NCI-H2196 (cell line): ENCODE results near the gene SULT1B1.

Experiments
- DNase-seq: peaks from one replicate; lab custom pipeline; 2025; ENCODE audit not compliant: unreplicated experiment; lab: John Stamatoyannopoulos, UW

The SULT1B1 gene

GRCh38 chr4:69750346-69750745, 10.1 kb downstream of the SULT1B1 start:
- no peak for DNase-seq

- DNase-seq: no peak
These were observed 10.6 kb downstream of the SULT1B1 start for GRCh38 chr4:69749771-69750170.

DNA sequence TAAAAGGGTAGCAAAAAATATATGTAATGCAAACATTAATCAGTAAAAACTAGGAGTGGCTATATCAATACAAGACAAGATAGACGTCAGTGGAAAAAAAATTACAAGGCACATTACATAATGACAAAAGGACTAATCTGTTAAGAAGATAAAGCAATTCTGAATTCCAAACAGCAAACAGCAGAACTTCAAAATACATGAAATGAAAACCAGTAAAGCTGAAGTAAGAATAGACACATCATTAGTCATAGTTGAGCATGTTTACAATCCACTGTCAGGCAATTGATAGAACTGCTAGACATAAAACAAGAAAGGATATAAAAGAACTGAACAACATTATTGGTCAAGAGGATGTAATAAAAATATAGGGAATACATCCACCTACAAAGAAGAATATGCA, 12.2 kb downstream of the SULT1B1 start:
- no peak for DNase-seq

GRCh38 chr4:69744157-69744478, 16.3 kb downstream of the SULT1B1 start:
- DNase-seq: no peak

DNA sequence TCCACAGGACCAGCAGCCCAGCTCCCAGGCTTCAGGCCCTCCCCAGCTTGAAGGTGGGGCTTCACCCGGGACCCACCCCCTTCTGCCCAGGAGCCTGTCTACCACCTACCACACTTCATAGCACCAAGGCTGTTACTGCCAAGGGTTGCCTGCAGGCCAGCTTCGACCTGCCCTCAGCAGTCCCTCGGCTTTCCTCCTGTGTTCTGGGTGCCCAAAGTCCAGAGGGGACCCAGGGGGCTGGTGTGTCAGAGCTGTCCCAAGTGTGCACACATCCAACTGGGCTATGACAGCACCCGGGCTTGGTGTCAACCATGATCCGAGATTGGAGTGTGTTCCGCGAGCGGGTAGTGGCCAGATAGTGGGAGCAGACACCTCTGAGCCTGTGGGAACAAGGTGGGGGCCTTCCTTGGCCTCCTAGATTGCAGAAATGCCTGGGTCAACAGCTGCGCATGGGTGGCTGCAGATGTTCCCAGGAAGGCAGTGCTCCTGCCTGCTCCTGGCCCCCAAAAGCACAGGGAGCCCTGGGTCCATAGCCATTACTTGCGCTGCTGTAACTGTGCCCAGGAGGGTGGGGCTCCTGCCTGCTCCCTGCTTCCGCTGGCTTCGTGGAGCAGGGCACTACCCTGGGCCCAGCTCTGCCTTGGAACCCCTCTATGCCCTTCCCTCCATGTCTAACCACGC, 16.8 kb downstream of the SULT1B1 start:
- DNase-seq: no peak

DNA sequence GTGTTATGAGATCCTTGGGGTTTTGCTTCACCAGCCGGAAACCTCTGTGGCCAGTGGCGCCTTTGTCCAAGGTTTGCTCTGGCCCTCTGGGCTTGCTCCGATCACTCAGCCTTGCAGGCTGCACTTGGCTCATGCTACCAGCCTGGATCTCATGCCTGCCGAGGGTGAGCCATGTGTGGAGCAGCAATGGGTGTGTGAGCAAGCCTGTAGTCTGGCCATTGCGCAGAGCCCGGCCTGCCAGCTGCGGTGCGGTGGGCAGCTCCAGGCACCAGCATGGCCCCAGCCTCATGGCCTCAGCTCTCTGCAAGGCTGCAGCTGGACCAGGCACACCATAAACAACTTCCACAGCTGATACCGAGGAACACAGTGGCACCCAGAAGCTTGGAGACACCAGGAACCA, 17.8 kb downstream of the SULT1B1 start:
- no peak for DNase-seq

GRCh38 chr4:69738872-69739271, 21.5 kb downstream of the SULT1B1 start:
- DNase-seq: no peak

GRCh38 chr4:69735119-69735518, 25.3 kb downstream of the SULT1B1 start:
- no peak for DNase-seq

- DNase-seq: no peak
These were observed 28.6 kb downstream of the SULT1B1 start for GRCh38 chr4:69731847-69732246.

DNA sequence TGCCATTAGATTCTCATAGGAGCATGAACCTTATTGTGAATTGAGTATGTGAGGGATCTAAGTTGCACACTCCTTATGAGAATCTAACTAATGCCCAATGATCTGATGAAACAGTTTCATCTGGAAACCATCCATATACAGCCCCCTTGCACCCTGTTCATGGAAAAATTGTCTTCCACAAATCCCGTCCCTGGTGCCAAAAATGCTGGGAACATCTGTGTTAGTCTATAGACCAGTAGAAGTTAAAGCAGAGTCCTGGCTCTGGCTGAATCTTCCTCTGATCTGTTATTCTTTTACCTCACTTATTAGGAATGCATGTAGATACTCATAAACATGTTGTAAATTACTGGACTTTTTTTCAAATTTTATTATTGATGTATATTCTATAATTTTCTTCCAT, 29.2 kb downstream of the SULT1B1 start:
- no peak for DNase-seq

- no peak for DNase-seq
These were observed 30.4 kb downstream of the SULT1B1 start for GRCh38 chr4:69730002-69730401.

DNA sequence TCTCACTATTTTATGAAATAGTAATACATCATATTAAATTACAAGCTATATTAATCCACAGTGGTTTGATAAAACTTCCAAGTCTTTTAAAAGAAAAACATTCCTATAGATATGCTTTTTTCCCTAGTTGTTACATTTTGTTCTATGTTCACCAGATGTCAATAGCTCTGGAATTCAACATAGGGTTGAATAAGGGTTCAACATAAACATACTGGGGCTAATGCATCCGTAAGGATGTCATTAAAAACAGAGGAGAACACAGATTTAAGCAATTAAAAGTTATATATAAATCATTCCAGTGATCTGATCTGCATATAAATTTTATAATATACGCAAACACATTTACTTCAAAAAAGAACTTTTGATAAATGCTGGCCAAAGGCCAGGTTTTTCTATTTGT, 32.5 kb downstream of the SULT1B1 start:
- no peak for DNase-seq

DNA sequence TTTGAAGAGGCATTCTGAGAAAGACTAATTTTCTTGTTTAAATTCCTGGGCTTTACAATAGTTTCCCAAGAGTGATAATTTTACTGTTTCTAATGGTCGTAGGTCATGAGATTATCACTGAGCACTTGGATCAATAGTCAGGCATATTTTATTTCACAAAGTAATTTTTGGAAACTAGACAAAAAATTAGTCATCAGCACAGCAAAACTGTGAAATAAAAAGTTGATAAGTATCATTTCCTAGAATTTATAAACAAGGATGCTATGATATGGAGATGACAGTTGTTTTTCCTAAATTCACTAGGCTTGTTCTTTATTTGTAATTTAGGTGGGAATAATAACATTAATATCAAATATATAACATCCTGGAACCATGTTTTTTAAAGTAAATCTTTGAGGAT, 33.0 kb downstream of the SULT1B1 start:
- no peak for DNase-seq

GRCh38 chr4:69726971-69727370, 33.4 kb downstream of the SULT1B1 start:
- DNase-seq: no peak

- no peak for DNase-seq
These were observed 41.8 kb downstream of the SULT1B1 start for GRCh38 chr4:69718396-69719271.

- no peak for DNase-seq
These were observed 42.6 kb downstream of the SULT1B1 start for GRCh38 chr4:69717778-69718177.

GRCh38 chr4:69716654-69717053, 43.8 kb downstream of the SULT1B1 start:
- DNase-seq: no peak

GRCh38 chr4:69714086-69714485, 46.3 kb downstream of the SULT1B1 start:
- no peak for DNase-seq

DNA sequence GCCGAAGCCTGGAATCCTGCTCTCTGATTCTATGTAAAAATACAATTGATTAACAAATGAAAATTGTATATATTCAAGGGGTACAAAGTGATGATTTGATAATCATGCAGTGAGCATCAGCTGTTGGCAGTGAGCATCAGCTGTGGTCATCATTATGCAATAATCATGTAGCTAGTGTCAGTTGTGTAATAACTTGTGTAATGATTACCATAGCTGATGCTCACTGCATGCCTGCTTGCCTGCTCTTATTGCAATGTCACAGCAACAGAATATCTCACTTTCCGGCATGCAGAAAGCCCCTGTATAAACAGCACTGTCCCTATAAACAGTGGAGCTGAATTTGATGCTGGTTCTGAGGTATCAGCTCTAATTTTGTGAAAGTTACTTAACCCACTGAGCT, 46.8 kb downstream of the SULT1B1 start:
- no peak for DNase-seq

- DNase-seq: no peak
These were observed 49.8 kb downstream of the SULT1B1 start for GRCh38 chr4:69710580-69710979.

GRCh38 chr4:69708211-69708610, 52.2 kb downstream of the SULT1B1 start:
- DNase-seq: no peak

DNA sequence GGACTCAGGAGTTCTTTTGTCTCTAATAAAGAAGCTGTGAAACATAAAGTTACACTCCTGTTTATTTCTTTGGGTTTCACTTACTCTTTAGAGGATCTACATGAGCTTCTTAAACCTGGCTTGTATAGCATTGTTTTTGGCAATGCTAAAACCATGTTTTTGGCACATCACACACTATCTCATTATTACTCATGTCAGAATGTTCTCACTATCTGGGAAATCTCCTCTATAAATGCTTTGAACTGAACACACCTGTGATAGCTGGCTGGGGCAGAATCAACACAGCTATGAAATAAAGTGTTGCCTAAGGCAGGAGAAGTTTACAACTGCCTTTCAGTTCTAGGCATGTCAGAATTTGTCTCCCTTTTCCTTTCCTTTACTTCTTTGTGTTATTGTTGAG, 52.6 kb downstream of the SULT1B1 start:
- DNase-seq: no peak

DNA sequence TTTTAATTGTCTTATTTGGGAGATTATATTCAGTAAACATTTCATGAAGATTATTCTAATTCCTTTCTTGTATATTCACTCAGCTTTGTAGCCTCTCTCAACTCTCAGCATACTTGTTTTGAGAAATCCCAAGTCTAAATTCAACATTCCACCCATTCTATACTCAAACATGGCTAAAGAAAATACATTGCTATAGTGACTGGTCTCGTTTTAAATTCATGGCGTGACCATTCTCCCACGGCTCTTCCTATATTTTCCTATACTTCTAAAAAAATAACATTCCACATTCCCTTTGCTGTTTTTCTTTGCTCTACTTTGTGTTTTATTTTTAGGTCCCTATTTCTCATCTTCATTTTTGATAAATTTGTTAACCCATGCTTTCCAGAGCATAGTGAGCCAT, 58.2 kb downstream of the SULT1B1 start:
- DNase-seq: no peak
